SK-N-SH (cell line): ENCODE measurements around the gene OR7C2. TPM values are rescaled to one million over a fixed set of nuclear protein-coding genes. Genes with fewer than 3 reads are reported as not detected.

Source experiments
- CTCF ChIA-PET: fragments of 300-600, 350-600 bp; formaldehyde crosslinking; extraction: SDS; loops from one replicate; lab custom pipeline; 2021; lab: Yijun Ruan, JAX
- POLR2A ChIA-PET: fragments of 350-600 bp; sonication (Branson Sonifier 250); formaldehyde crosslinking; extraction: SDS; loops from one replicate; lab custom pipeline; 2020; ENCODE audit warnings: antibody characterized with exemption, inconsistent platforms; lab: Yijun Ruan, JAX
- DNase-seq: peaks from one replicate; pipeline ENCODE4 v3.0.0; 2012
- H2AFZ ChIP-seq: fragments of 200-600 bp; sonication (generic); 2 replicates; pipeline ENCODE4 v1.8.1; 2016; ENCODE audit warnings: antibody characterized with exemption, mild to moderate bottlenecking, low read depth
- H3F3A ChIP-seq: fragments of 200-600 bp; sonication (generic); replicated peaks from 2 replicates; pipeline ENCODE3; 2016; ENCODE audit warnings: antibody characterized with exemption, mild to moderate bottlenecking; ENCODE audit not compliant: insufficient read depth
- H3K27ac ChIP-seq, 2 experiments: fragments of 200-500 bp in 1 of 2; fragments of 200-600 bp in 1 of 2; sonication (Bioruptor generic) in 1 of 2; sonication (generic), shearing (Covaris generic) in 1 of 2; 2 replicates each; pipeline versions ENCODE4 v1.5.1 to v1.6.1; 2014 to 2016; ENCODE audit warnings: low read depth in 2 of 2, inconsistent platforms in 1 of 2, low read length in 1 of 2, mild to moderate bottlenecking in 1 of 2, mixed read lengths in 1 of 2
- H3K27me3 ChIP-seq: fragments of 200-600 bp; sonication (generic), shearing (Covaris generic); 2 replicates; pipeline ENCODE4 v1.6.1; 2016; ENCODE audit warnings: mixed run types; ENCODE audit not compliant: insufficient read depth
- H3K36me3 ChIP-seq, 2 experiments: fragments of 200-500 bp in 1 of 2; fragments of 200-600 bp in 1 of 2; sonication (Bioruptor generic) in 1 of 2; sonication (generic) in 1 of 2; replicated peaks in 1 of 2; 2 replicates each; pipeline versions ENCODE3 to v1.5.1; 2014 to 2016; ENCODE audit warnings: low read length in 1 of 2, mild to moderate bottlenecking in 1 of 2; ENCODE audit not compliant: insufficient read depth in 2 of 2, control insufficient read depth in 1 of 2
- H3K4me1 ChIP-seq, 2 experiments: fragments of 200-500 bp in 1 of 2; fragments of 200-600 bp in 1 of 2; sonication (Bioruptor generic) in 1 of 2; sonication (generic), shearing (Covaris generic) in 1 of 2; 2 replicates each; pipeline versions ENCODE4 v1.5.1 to v1.6.1; 2014 to 2016; ENCODE audit warnings: low read depth in 1 of 2, low read length in 1 of 2, mixed run types in 1 of 2; ENCODE audit not compliant: insufficient read depth in 2 of 2, control insufficient read depth in 1 of 2
- H3K4me2 ChIP-seq: fragments of 200-600 bp; sonication (generic), shearing (Covaris generic); 2 replicates; pipeline ENCODE4 v1.6.1; 2017; ENCODE audit warnings: mixed run types
- H3K4me3 ChIP-seq, 2 experiments: fragments of 200-500 bp in 1 of 2; fragments of 200-600 bp in 1 of 2; sonication (Bioruptor generic) in 1 of 2; sonication (generic), shearing (Covaris generic) in 1 of 2; 2 replicates each; pipeline versions ENCODE4 v1.5.1 to v1.8.1; 2014 to 2016; ENCODE audit warnings: low read depth in 2 of 2, inconsistent platforms in 1 of 2, low read length in 1 of 2, mild to moderate bottlenecking in 1 of 2, mixed read lengths in 1 of 2, moderate library complexity in 1 of 2
- H3K79me2 ChIP-seq: fragments of 200-600 bp; sonication (generic); 2 replicates; pipeline ENCODE4 v1.8.1; 2017; ENCODE audit warnings: mild to moderate bottlenecking; ENCODE audit not compliant: insufficient read depth
- H3K9ac ChIP-seq: fragments of 200-600 bp; sonication (generic); 2 replicates; pipeline ENCODE4 v1.6.1; 2017; ENCODE audit warnings: mixed run types
- H3K9me2 ChIP-seq: fragments of 200-600 bp; sonication (generic); 2 replicates; pipeline ENCODE4 v1.6.1; 2017; ENCODE audit warnings: mixed run types
- H3K9me3 ChIP-seq: fragments of 200-600 bp; sonication (generic); 2 replicates; pipeline ENCODE4 v1.6.1; 2017; ENCODE audit warnings: mixed run types, mild to moderate bottlenecking, moderate library complexity
- H4K20me1 ChIP-seq: fragments of 200-600 bp; sonication (generic); 2 replicates; pipeline ENCODE4 v1.6.1; 2017; ENCODE audit warnings: mild to moderate bottlenecking, mixed run types; ENCODE audit not compliant: insufficient read depth
- CHD2 ChIP-seq: fragments of 150-350 bp; IDR thresholded peaks from 2 replicates; pipeline ENCODE4 v1.6.1; 2018; ENCODE audit warnings: low read length; ENCODE audit not compliant: partially characterized antibody
- CTCF ChIP-seq: fragments of 200-600 bp; sonication (generic); IDR thresholded peaks from 2 replicates; pipeline ENCODE4 v1.6.1; 2017; ENCODE audit warnings: antibody characterized with exemption, mild to moderate bottlenecking, moderate library complexity
- ELF1 ChIP-seq: IDR thresholded peaks from 2 replicates; pipeline ENCODE4 v1.4.0; 2012
- EZH2phosphoT487 ChIP-seq: fragments of 200-600 bp; sonication (generic); IDR thresholded peaks from 2 replicates; pipeline ENCODE4 v1.6.1; 2017; ENCODE audit warnings: low read depth, mixed run types, mild to moderate bottlenecking, antibody characterized with exemption, moderate library complexity, borderline replicate concordance
- FOSL2 ChIP-seq: IDR thresholded peaks from 2 replicates; pipeline ENCODE4 v1.4.0; 2012; ENCODE audit warnings: low read depth, mild to moderate bottlenecking, moderate library complexity, borderline replicate concordance
- MEF2A ChIP-seq: IDR thresholded peaks from 2 replicates; pipeline ENCODE4 v1.4.0; 2012; ENCODE audit warnings: low read depth, borderline replicate concordance
- MXI1 ChIP-seq: IDR thresholded peaks from 2 replicates; pipeline ENCODE4 v1.6.1; 2012; ENCODE audit warnings: mild to moderate bottlenecking, low read depth, low read length, improper control_type of control experiment
- NFIC ChIP-seq: IDR thresholded peaks from 2 replicates; pipeline ENCODE4 v1.4.0; 2012; ENCODE audit warnings: borderline replicate concordance
- NRF1 ChIP-seq: IDR thresholded peaks from 2 replicates; pipeline ENCODE4 v1.6.1; 2012; ENCODE audit warnings: low read depth, mild to moderate bottlenecking, low read length
- PBX3 ChIP-seq: IDR thresholded peaks from 2 replicates; pipeline ENCODE4; 2012
- RAD21 ChIP-seq: IDR thresholded peaks from 2 replicates; pipeline ENCODE4 v1.6.1; 2012; ENCODE audit warnings: mild to moderate bottlenecking, low read length
- RCOR1 ChIP-seq: fragments of 150-350 bp; IDR thresholded peaks from 2 replicates; pipeline ENCODE4 v1.6.1; 2017; ENCODE audit warnings: antibody characterized with exemption, low read length
- RFX5 ChIP-seq: IDR thresholded peaks from 2 replicates; pipeline ENCODE4 v1.6.1; 2012; ENCODE audit warnings: mild to moderate bottlenecking, improper control_type of control experiment, low read length
- RXRA ChIP-seq: IDR thresholded peaks from 2 replicates; pipeline ENCODE4 v1.4.0; 2012; ENCODE audit warnings: low read depth, mild to moderate bottlenecking, borderline replicate concordance
- TCF12 ChIP-seq: IDR thresholded peaks from 2 replicates; pipeline ENCODE4 v1.4.0; 2012
- USF1 ChIP-seq: IDR thresholded peaks from 2 replicates; pipeline ENCODE4 v1.4.0; 2012; ENCODE audit warnings: low read depth, borderline replicate concordance
- USF2 ChIP-seq: fragments of 150-350 bp; IDR thresholded peaks from 2 replicates; pipeline ENCODE4 v1.6.1; 2017; ENCODE audit warnings: antibody characterized with exemption, low read length, low read depth, borderline replicate concordance
- YY1 ChIP-seq: IDR thresholded peaks from 2 replicates; pipeline ENCODE4 v1.4.0; 2012; ENCODE audit warnings: low read depth, mild to moderate bottlenecking
- WGBS: methylation state at CpG from one replicate; pipeline ENCODE4 v1.1.6; 2017; ENCODE audit warnings: low lambda C conversion rate; 5-methylcytosine and 5-hydroxymethylcytosine counted together
- polyA plus RNA-seq, 3 experiments: library from polyadenylated mRNA; depleted of rRNA; stranded (reverse); fragments of >200 nt; gene quantifications; 2 replicates each; pipeline ENCODE4 v1.2.3, GENCODE V29; 2012
- TF ChIP-seq, protein P1 (sequence below): fragments of 150-350 bp; IDR thresholded peaks from 2 replicates; pipeline ENCODE4 v1.6.1; 2016; ENCODE audit warnings: mild to moderate bottlenecking, low read depth, low read length
- TF ChIP-seq, protein P2 (sequence below): IDR thresholded peaks from 2 replicates; pipeline ENCODE4 v1.4.0; 2012; ENCODE audit warnings: low read depth

The OR7C2 gene
- polyA plus RNA-seq, 1 of the 3 experiments (the other 2 are of a cell fraction): not detected

DNA sequence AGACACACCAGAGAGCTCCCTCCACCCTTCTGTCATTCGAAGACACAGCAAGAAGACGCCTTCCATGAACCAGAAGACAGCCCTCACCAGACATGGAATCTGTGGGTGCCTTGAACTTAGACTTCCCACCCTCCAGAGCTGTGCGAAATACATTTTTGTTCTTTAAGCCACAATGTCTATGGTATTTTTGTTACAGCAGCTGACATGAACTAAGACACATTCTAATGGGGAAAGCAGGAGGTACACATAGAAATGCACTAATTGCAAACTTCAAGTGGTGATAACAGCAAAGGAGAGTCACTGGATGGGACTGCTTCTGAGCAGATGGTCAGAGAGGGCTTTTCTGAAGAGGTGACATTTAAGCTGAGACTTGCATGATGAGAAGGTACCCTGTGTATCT is 16.2 kb downstream of the OR7C2 start (continued):
- no peak for TF ChIP-seq PBX3
- no peak for TF ChIP-seq NFIC
- no peak for TF ChIP-seq CTCF
- TF ChIP-seq, protein P1, sequence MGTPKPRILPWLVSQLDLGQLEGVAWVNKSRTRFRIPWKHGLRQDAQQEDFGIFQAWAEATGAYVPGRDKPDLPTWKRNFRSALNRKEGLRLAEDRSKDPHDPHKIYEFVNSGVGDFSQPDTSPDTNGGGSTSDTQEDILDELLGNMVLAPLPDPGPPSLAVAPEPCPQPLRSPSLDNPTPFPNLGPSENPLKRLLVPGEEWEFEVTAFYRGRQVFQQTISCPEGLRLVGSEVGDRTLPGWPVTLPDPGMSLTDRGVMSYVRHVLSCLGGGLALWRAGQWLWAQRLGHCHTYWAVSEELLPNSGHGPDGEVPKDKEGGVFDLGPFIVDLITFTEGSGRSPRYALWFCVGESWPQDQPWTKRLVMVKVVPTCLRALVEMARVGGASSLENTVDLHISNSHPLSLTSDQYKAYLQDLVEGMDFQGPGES: no peak
- no peak for TF ChIP-seq NRF1
- TF ChIP-seq, all 33 proteins: peak for 0

- Histone ChIP-seq H3K36me3 (no peaks in the 10 kb centered on the region), H2AFZ (no peak overlapping the region), H3K27me3 (no peaks in the 10 kb centered on the region), H3F3A (no peaks in the 10 kb centered on the region), H3K27ac (no peak overlapping the region), H3K4me1 (no peaks in the 10 kb centered on the region), H3K4me2 (no peak overlapping the region), H3K4me3 (no peak overlapping the region), H3K9me2 (no peaks in the 10 kb centered on the region), H3K9ac (no peak overlapping the region), H3K79me2 (no peaks in the 10 kb centered on the region), H4K20me1 (no peaks in the 10 kb centered on the region), H3K9me3 (no peaks in the 10 kb centered on the region)
- DNase-seq: no peak
- ChIA-PET CTCF (no interaction called here), POLR2A (no interaction called here)
- TF ChIP-seq MEF2A: no peak
- TF ChIP-seq ELF1: no peak
- no peak for TF ChIP-seq RXRA
- no peak for TF ChIP-seq MXI1
- no peak for TF ChIP-seq FOSL2
- TF ChIP-seq CHD2: no peak
- TF ChIP-seq RCOR1: no peak
- TF ChIP-seq, protein P2, sequence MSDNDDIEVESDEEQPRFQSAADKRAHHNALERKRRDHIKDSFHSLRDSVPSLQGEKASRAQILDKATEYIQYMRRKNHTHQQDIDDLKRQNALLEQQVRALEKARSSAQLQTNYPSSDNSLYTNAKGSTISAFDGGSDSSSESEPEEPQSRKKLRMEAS: no peak
- no peak for TF ChIP-seq YY1
- no peak for TF ChIP-seq RFX5
- no peak for TF ChIP-seq RAD21
- no peak for TF ChIP-seq TCF12
- TF ChIP-seq EZH2phosphoT487: no peak
- TF ChIP-seq PBX3: no peak
- TF ChIP-seq USF2: no peak
- no peak for TF ChIP-seq USF1
- no peak for TF ChIP-seq NRF1
- WGBS: 0% methylated on average over 1 of the region's 1 CpG
Observed at GRCh38 chr19:14959263-14959662, 18.0 kb downstream of the OR7C2 start.
